GM21515 (cell line): ENCODE data around the gene PHOSPHO2.

Experiments used
- ATAC-seq: cut with Tn5 transposase; IDR thresholded peaks from one replicate; pipeline ENCODE4 v1.9.1; 2021; ENCODE audit not compliant: unreplicated experiment

Gene PHOSPHO2

DNA sequence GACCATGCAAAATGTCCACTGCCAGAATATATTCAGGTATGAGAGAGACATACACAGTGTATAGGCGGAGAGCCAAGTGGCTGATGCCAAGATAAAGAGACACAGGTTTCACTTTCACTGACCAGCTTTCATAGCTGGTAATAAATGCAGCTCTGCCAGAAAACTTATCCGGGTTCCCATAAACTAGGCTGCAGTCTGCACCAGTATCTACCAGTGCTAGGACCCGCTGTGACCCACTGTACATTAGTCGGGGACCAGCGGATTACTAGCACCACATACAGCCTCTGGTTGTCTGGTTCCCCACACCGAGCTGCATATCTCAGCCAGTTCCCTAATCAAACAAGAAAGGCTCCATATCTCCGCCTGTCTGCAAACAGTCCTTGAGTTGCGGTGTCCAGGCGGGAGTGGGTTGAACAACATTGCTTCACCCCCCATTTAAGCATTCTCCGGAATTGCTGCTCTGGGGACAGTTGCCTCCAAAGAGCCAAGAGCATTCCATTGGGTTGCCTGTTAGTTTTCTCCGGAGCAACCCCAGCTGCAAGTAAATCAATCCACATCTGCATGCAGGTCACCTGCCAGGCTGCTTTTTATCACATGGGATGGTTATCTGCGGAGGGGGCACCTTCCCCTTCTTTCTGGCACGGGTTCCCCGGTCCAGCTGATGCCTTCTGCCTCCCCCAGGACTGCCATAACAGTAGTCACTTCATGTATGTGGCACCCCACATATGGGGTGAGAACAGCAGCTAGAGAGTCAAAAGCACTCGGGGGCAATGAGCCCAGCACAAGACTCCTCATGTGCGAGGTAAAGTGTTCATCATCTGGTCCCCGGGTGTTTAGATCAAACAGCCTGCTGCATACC, 21.3 kb downstream of the PHOSPHO2 start:
- ATAC-seq: no peak

DNA sequence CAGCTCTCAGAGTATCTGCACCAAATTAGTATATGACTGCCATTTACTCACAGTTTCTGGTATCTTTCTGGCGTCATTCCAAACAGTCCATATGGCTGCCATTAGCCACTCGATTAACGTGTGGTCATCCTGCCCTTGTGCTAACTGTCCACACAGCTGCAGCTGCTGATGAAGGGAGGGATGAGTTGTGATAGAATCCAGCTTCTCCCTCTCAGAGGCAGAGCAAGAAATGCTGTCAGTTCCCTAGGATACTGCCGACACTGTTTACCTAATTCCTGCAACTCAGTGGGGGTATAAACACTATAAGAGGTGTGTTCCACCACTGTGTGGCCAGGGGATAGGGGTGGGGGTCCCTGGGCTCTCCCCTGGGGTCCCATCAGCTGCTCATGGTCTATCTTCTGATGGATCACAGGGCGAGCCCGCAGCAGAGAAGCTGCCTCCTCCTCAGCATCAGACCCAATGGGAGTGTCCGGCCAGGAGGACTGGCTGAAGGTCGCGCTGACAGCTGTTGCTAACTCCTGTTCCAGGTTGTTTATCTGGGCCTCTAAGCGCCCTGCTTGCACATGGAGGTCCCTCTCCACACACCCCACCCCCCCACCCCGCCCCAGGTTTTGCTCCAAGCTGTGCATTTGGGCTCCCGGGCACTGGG, 22.1 kb downstream of the PHOSPHO2 start:
- no peak for ATAC-seq

DNA sequence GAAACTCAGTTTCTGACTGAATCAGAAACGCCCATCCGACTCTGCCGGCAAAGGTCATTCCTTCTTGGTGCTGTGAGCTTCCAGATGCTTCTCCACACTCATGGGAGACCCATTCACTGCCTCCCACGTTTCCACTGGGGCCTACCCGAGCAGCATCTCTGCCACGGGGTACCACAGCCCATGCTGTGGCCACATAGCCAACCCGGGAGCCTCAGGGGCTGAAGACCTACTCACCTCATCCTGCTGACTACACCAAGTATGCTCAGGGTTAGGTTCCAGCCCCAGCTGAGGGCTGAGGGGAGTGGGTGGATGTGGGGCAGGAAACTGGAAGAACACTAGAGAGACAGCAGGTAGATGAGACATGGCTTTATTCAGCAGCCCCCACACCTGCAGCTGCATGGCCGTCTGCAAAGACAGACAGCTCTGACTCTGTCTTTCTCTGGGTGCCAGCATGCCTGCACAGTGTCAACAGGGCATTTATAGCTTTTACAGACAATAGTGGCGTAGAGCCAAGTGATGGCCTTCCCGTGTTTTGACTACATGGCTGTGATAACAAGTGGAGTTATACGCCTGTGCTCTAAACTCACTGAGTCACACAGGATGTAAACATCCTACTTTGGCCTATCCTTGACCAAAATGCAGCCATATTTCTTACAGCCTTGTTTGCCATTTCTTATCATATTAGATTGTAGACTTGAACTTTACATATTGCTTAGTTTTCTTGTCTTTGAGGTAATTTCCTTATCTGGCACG, 22.8 kb downstream of the PHOSPHO2 start:
- no peak for ATAC-seq

DNA sequence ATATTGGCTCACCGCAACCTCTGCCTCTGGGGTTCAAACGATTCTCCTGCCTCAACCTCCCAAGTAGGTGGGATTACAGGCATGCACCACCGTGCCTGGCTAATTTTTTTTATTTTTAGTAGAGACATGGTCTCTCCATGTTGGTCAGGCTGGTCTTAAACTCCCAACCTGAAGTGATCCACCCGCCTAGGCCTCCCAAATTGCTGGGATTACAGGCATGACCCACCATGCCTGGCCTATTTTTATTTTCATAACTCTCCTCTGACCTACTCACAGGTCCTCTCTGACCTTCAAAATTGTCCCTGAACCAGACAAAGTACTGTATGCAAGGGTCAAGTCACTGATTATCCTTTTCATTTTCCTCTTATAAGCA, 23.4 kb downstream of the PHOSPHO2 start:
- ATAC-seq: no peak

DNA sequence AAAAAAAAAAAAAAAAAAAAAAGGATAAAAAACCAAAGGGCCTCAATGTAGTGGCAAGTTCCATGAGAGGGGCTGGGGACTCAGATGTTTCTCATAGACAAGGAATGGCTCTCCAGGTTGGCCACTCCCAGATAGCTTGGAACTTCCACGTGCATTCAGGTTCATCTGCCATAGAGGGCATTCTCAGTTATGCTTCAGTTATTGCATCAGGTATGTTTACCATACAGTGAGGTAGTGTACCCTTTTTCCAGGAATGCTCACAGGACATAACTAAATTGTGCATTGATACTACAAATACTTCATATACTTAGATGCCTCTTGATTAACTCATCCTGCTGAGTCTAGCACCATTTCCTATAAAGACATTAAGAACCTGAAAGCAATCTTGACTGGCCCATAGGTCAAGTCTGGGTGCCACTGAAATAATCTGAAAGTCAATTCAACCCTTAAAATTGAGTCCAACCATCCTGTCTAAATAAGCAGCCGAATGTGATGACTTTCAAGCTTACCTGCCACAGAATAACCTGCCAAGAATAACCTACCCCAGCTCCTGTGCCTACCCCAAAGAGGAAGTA, 24.7 kb downstream of the PHOSPHO2 start:
- ATAC-seq: no peak

DNA sequence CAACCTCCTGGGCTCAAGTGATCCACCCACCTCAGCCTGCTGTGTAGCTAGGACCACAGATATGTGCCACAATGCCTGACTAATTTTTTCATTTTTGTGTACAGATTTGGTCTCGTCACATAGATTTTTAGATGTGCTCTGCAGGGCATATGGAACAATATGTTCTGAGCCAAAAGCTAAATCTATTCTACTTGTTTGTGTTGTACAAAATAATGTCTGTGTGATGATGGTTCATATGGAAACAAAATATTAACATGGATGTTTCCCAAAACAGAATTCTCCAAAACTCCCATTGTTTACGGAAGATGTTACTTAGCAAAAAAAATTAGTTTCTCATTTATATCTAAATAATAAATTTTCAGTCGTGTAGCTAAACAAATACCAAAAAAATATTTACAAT, 26.7 kb downstream of the PHOSPHO2 start:
- ATAC-seq: no peak

DNA sequence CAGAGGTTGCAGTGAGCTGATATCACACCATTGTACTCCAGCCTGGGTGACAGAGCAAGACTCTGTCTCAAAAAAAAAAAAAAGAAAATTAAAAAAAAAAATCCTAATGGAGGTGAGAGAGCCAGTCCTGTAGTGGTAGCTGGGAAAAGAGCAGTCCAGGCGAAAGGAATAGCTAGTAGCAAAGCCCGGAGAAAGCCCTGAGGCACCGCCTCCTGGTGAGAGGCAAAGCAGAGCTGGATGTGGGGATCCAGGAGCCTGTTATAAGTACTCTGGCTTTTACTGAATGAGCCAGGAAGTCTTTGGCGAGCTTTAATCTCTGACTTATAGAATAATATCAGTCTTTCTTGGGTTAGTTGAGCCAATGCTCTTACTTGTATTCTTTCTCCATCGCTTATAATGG, 32.8 kb downstream of the PHOSPHO2 start:
- ATAC-seq: no peak

DNA sequence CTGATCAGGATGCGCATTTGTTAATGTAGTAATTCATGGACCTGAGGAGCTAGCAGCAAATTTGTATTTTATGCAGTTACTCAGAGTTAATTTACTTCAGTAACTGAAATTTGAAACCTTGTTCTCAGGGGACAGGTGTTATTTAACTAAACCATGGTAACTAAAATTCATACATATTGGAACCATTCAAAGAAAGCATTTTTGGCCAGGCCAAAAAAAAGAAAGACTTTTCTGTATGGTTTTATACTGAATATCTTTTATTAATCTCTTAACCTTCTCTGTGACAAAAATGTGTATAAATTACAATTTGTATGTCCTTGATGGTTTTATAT, 35.0 kb downstream of the PHOSPHO2 start:
- ATAC-seq: no peak

DNA sequence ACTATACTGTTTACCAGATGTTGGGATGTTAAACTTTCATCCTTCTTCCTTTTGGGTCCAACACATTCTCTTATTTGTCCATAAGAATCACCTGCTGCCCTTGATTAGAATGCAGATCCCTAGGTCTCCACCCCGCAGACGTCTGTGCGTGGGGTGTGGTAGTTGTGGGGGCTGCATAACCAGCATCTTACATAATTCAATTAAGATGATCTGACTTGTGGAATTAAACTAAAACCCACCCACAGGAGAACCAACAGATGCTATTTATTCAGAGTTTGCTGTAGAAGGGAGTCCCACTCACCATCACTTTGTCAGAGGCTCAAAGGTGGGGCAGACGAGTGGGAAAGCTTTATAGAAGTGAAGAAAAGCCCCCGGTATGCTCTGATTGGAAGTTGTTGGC, 37.8 kb downstream of the PHOSPHO2 start:
- no peak for ATAC-seq

DNA sequence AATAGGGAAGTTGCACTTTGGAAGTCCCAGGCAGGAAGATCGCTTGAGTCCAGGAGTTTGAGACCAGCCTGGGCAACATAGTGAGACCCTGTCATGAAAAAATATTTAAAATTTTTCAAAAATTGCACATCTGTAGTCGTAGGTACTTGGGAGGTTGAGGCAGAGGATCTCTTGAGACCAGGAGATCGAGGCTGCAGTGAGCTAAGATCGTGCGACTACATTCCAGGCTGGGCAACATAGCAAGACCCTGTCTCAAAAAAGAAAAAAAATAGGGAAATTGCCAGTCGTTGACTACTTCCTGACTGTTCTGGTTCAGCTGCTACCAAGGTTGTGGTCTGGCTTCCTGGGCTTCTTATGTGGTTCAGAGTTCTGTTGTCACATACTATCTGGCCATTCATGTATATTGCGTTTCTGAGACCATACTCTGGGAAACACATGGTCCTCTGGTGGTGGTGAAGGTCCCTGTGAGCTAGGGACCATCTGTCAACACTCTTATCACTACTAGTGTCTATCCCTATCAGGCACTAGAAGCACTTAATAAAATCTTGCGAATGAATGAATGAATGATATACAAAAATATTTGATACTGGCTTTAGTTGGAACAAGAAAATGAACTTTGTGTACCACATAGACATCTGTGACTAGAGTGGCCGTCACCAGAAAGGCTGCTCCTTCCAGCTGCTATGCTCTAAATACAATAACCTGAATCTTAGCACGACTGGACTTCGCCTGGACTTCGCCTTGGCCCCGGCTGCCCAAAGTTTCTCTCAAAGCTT, 38.5 kb downstream of the PHOSPHO2 start:
- ATAC-seq: no peak

DNA sequence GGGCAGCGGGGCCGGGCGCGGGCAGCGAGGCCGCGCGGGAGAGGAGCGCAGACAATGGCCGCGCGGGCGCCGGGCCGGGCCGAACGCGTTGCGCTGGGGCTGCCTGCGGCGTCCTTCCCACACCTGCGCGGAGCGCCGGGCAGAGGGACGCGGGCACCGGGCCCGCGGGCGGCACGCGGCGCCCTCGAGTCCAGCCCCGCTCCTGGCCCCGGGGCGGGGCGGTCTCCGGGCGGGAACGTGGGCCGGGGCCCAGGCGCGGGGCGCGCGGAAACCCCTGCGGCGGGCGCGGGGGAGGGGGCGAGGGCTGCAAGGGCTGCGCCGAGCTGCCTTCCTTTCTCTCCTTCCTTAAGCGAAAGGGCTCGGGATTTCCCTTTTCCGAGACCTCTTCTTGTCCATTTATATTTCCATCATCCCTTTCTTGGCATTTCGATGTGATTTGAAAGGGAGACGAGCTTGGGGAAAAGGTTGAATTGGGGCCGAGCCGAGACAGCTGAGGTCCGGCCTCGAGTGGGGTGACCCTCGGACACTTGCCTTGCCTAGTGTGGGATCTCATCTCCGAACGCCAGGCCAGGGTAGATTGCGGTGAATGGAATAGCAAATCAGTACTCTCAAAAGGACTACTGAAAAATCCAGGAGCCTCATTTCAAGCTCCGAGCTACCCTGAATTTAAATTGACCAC, 40.0 kb downstream of the PHOSPHO2 start:
- peak; percentile 42 for ATAC-seq

DNA sequence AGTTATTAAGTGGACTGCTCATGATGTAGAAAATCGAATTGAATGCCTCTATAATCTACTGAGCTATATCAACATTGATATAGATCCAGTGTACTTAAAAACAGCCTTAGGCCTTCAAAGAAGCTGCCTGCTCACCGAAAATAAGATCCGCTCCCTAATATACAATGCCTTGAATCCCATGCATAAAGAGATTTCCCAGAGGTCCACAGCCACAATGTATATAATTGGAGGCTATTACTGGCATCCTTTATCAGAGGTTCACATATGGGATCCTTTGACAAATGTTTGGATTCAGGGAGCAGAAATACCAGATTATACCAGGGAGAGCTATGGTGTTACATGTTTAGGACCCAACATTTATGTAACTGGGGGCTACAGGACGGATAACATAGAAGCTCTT, 41.4 kb downstream of the PHOSPHO2 start:
- ATAC-seq: no peak

DNA sequence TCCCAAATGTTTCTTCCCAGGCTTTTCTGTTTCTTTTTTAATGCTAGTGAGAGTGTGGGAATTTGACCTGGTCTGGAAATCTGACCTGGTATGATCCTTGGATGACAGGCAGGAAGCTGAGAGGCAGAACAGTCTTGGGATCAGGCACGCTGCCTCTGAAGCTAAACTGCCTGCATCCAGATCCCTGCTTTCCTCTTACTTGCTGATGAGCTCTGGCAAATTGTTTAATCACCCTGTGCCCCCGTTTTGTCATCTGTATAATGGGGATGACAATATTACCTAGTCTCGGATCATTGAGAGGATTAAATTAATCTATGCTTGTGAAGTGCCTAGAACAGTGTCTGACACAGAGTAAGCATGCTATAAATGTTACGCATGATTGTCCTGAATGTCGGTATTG, 42.6 kb downstream of the PHOSPHO2 start:
- ATAC-seq: no peak

DNA sequence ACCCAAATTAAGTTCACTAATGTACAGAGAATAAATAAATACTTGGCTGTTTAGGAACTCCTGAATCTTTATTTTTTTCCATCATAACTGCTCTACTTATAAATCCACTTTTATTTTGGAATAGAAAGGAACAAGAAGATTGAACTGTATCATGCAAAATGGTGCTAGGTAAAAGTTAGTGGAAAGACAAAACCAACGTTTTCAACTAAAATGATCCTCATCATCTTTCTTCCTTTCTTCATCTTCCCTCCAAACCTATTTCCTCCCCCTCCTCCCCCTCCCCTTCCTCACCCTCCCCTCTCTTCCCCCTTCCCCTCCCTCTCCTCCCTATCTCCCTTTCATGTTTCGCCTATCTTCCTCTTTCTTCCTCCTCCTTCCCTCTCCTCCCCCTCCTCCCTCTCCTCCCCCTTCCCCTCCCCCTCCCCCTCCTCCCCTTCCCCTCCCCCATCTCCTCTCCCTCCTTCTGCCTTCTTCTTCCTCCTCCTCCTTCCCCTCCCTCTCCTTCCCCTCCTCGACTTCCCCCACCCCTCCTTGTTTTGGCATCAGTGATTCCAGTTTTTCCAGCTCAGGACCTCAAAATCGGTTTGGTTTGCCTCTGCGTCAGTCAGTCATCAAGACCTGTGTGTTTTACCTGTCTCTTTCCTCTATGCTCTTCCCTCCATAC, 44.4 kb downstream of the PHOSPHO2 start:
- no peak for ATAC-seq

DNA sequence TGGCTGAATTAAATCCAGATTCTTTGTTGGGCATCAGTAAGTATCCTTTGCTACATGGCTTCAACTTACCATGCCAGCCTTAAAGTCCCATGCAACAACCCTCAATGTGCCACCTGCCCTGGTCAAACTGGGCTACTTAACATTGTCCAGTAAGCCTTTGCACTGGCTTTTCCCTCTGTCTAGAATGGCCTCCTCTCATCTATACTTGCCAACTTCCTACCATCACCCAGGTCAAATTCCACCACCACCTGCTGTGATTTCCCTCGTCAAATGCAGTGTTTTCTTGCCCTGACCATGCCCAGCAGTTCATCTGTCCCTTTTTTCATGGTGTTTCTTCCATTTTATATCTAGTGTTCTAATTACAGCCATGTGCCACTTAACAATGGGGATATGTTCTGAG, 45.1 kb downstream of the PHOSPHO2 start:
- no peak for ATAC-seq

DNA sequence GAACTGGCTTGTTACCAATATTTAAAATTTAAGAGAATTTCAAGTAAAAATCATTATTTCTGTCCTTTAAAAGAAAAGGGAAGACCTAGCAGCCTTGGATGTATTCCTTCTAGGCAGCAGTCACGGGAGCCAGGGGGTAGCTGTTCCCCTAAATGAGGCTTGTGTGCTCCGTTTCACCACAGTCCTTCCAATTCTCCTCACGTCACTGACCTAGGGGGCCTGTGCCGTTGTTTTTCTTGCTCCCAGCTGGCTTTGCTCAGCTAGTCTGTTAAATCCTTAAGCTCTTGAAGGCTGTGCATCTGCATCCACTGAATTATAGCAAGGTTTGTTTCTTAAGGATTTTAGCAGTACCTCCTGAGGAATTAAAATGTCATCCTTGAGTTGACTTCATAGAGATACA, 49.3 kb downstream of the PHOSPHO2 start:
- no peak for ATAC-seq

DNA sequence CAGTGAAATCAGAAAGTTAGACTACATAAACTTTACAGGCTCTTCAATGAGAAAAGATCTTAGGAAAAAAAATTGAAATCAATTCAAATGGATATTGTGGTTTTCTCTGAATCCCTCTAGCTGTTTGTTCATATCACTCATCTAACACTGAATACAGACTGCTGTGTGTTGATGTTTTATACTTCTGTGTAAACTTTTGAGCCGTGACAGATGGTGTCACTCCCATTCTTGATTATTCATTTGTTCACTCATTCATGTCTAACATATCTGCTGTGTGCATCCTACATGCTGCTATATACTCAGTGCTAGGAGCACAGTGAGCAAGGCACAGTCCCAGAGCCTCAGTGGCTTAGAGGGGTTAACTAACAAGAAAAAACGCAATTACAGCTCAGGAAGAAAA, 52.0 kb downstream of the PHOSPHO2 start:
- ATAC-seq: no peak

DNA sequence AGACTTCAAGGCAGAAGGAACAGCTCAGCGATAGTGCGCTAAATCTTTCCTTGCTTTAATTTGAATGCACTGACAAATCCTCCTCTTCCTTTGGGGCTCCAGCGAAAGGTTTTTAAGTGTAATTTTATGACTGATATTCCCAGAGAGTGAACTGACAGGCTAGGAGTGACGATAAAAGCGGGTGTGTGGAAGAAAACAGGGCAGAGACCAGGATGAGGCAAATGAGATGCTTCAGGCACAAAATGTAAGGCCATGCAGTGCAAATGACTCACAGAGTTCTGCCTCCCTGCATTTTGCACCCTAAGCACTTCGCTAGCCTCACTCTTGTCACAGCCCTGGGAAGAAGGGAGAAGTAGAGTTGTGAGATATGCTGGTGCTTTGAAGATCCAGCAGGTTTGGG, 54.0 kb downstream of the PHOSPHO2 start:
- ATAC-seq: no peak
